Left forelimb (tissue), 1 donor: ENCODE data around the gene RASSF4.

Experiments
- DNase-seq: peaks from one replicate; pipeline ENCODE4 v3.0.0-alpha.2; 2018; ENCODE audit warnings: low spot score

RASSF4 gene

DNA sequence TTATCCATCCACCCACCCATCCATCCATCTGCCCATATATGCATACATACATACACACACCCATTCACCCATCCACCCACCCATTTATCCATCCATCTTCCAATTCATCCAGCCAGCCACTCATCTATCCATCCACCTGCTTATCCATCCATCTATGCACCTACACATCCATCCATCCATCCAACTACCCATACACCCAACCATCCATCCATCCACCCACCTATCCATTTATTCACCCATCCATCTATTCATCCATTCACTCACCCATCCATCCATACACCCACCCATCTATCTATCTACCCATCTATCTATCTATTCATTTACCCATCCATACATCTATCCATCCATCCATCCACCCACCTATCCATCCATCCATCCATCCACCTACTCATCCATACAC is 31.1 kb upstream of the RASSF4 start:
- DNase-seq, result peak; percentile 12

DNA sequence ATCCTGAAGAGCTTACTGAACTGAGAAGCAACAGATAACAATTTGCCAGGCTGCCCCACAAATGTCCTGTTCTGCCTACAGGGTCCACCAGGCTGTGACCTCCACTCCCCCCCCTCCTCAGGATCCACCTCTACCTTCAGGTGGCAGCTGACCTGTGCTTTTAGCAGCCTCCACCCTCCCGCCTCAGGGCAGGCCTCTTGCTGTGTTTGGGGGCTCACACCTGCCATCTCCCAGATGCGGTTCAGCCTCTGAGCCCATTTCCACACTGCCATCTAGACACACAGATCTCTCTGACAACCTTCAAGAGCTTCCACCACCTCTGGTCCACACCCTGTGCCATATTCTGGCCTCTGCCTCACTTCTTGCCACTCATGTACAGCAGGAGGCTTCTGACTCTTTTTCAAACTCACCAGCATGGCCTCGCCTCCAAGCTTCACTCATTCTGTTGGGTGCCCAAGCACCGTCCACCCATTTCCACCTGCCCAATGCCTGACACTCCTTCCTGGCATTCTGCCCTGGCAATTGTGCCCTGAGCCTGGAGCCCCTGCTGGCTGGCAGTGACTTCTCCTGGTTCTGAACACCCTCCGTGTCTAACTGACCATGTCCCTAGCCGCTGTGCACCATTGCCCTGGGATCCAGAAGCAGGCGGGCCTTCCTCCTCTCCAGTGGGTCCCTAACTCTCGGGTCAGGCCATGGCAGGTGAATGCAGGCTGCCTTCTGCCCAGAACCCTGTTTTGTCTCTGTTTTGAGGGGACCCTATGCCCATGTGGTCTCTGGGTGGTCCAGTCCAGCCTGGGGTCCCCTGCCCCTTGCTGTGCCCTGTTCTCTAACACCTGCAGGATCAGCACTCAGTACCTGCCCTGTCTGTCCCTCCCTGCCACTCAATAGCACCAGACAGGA is 30.0 kb upstream of the RASSF4 start:
- DNase-seq, result peak; percentile 59

DNA sequence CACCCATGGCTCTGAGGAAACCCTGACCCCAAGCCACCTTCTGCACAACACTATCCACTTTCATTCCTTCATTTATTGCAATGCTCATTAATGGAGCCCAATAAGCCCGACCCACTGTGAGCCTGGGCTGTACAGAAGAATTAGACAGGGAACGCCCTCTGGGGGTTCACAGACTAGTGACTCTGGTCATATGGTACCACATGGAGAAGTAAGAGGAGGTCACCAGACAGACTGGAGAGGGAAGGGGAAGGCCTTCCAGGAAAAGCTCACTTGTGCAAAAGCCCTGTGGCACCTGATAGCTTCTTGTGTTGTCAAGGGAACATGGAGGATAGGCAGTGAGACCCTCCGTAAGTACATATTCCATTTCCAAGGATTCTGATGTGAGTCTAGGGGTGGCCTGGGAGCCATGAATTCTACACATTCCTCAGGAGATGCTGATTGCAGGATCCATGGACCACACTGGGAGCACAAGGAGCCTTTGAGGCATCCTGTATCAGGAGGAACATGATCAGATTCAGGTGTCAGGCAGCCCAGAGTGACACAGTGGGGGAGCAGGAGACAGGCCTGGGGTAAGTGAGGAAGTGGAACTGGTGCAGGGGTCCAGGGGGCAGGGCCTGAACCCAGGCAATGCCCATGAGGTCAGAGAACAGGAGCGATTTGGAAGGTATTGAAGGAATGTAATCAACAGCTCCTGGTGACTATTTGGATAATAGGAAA is 28.5 kb upstream of the RASSF4 start:
- peak; percentile 49 for DNase-seq

DNA sequence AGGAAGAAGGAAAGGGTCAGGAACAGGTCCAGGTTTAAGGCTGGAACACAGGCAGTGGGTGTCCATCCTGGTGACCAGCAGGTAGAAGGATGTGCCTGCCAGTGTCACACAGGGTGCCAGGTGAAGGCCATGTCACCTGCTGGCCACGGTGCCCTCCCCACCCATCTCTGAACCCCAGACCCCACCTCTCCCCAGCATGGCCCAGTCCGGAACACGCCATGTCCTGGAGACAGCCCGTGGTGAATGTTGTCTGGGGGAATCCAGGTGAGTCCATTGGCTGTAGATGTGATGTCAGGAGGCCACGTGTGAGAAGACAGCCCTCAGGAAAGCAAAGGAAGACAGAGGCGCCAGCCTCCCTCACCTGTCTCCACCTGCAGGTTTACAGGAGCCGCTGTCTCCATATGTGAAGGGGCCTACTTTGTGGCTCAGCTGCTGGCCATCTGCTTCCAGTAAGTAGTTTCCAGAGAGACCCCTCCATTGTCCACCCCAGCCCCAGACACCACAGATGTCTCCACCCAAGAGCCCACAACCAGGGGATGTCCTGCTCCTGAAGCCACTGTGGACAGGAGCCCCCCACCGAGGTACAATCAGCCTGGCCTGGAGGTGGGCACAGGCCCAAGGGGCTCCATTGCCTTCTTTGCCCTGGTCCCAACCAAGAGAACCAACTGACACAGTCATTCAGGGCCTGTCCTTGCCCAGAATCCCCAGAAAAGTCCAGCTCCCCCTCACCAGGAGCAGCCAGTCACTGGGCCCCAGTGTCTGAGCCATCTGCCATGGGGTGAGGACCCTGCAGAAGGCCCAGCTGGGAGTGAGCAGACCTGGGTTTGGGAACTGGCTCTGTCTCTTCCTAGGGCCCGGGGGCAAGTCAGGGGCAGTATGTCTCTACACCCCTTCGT is 27.7 kb upstream of the RASSF4 start:
- peak; percentile 53 for DNase-seq

DNA sequence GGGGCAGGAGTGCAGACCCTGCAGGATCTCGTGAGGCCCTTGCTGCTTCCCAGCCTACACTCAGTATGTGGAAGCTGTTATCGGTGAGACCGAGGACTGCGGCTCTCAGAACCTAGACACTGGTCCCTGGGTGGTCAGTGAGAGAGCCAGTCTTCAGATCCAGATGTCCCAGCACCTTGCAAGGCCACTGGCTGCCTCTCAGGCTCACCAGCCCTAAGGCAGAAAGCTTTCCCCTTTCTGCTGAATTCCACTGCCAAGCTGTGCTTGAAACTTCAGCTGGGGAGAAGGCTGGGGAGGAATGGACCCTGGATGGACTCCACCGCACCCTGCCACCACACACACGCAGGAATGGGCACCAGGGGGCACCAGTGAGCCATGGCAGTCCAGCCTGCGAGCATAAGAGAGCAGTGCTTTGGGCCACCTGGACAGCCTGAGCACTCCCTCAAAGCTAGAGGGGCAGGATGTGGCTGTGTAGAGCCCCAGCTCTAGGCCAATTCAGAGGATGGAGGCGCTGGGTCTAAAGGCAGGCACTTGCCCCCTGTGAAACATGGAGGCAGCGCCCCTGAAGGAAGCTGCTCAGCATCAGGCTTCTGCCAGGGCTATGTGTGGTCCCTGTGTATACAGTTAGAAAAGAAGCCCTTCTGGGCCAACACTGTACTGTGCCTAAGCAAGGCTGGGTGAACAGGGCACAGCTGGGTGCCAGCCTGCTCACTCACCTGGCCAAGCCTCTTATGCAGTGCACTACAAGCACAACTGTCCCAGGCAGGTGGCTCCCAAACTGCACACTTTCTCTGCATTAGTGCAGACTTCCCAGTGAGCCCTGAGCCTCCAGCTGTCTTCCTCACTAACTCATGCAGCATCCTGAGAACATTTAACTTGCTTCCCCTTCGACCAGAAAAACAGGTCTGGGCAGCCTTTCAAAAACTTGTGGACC is 26.8 kb upstream of the RASSF4 start:
- peak; percentile 84 for DNase-seq

DNA sequence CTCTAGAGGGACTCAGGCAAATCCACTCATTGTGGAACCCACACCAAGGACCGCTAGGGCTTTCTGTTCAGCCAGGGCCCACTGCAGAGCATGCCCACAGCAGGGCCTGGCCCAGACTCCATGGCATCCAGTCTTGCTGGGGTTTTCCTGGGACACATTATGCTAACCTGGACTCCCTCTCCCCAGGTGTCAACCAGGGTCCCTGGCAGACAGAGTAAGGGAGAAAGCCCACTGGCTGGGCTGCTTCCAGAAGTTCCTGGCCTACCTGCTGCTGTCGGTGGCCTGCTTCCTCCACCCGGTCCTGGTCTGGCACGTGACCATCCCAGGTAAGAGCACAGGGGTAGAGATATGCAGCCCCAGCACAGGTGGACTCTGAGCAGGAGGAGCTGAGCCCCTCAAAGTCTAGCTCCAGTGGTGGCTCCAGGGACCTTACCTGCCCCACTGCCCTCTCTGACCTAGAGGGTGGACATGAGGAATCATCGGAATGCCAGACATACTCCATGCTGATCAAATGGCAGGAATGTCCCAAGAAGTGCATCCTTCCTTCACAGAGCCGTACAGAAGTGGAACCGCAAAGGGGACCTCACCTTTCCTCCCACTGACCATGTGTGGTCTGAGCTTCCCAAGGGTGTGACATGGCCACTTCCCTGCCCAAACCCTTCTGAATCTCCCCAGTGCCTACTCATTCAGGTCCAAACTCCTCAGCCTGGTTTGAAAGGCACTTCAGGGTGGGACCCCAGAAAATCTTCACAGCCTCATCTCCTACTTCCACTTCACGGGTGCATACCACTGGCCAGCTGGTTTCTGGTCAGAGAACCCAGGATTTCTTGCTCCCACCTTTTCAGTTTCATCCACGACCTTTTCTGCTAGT is 25.9 kb upstream of the RASSF4 start:
- DNase-seq, result peak; percentile 59

DNA sequence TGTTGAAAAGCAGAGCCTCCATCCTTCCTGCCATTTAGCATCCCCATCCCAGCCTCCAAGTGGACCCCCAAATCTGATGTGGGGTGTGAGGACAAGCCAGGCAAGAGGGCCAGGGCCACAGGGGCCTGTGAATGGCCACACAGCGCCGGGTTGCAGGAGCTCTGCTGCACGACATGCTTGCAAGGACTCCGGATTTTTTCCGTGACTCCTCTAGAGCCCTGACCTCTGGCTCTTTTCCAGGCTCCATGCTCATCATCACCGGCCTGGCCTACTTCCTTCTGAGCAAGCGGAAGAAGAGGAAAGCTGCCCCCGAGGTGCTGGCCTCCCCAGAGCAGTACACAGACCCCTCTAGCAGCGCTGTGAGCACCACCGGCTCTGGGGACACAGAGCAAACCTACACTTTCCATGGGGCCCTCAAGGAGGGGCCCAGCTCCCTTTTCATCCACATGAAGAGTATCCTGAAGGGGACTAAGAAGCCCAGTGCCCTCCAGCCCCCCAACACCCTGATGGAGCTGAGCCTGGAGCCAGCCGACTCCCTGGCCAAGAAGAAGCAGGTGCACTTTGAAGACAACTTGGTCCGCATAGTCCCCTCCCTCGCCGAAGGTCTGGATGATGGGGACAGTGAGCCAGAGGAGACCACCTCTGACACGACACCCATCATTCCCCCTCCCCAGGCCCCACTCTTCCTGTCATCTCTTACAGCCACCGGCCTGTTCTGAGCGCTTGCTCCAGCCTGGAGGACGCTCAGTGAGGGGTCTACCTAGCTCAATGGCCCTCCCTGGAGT is 25.0 kb upstream of the RASSF4 start:
- DNase-seq, result peak; percentile 58

DNA sequence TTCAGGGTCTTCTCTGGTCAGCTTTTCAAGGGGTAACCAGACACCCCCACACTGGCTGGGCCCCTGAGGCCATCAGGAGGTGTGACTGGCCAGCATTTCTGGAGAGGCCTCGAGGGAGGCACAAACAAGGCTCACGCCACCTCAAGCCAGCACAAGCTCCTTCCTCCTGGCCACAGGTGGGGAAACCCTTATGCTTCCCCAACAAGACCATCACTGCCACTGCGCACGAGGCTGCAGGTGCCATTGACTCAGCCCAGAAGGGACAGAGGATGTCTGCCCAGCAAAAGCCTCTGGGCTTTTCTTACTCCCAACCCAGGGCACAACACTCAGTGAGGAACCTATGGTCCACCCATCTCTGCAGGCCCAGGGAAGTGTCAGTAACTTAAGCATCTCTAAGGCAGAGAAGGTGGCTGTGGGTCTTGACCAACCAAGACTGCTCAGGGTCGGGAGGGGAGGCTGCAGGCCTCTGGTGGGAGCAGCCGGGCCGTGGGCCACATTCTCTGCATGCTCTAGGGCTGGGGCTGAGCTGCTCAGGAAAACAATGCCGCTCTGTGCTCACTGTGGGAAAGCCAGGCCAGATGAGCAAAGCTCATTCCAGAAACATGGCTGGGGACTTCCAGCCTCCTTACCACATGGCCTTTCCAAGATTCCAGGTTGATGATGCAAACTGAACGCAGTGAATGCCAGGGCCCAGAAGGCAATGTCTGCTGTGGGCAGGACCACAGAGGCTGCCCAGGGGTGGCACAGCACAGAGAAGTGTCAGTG is 24.2 kb upstream of the RASSF4 start:
- DNase-seq, result peak; percentile 79

DNA sequence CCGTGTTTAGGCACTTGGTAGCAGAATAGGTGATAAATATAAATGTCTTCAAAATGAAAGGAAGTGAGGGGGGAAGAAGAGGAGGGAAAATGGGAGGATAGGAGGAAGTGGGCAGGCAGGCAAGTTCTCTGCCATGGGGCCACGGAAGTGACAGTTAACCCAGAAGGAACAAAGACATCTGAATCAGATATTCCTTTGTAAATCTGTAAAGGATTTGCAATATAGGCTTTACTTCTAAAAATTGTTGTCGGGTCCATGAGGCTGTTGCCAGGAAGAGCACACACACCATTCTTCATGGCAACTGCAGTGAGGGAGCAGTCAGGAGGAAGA is 23.7 kb upstream of the RASSF4 start:
- no peak for DNase-seq

DNA sequence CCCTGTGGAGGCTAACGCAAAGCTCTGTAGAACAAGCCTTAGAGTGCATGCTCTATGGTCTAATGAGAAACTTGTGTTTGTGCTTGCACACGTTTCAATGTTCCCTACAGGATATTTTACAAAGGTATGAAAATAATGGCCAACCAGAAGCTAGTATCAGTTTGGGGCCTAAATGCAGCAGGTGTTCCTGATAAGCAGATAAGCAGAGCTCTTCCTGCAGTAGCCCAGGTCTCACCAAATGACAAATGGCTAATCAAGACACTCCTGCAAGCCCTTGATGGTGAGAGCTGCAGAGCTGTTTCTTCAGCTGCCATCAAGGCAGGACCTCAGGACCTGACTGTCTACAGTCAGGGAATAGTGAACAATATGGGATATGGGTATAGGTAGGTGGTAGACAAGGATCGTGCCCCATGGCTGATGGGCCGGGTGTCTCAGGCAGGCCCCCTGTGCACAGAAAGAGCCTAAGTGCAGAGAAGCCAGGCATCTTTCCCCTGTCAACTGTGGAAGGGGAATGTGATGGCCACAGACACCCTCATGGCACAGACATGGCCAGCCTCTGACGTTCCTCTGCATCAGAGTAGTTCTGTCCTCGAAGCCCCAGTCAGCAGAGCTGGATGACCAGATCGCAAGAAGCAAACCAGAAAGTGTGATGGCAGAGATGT is 23.2 kb upstream of the RASSF4 start:
- peak; percentile 36 for DNase-seq

DNA sequence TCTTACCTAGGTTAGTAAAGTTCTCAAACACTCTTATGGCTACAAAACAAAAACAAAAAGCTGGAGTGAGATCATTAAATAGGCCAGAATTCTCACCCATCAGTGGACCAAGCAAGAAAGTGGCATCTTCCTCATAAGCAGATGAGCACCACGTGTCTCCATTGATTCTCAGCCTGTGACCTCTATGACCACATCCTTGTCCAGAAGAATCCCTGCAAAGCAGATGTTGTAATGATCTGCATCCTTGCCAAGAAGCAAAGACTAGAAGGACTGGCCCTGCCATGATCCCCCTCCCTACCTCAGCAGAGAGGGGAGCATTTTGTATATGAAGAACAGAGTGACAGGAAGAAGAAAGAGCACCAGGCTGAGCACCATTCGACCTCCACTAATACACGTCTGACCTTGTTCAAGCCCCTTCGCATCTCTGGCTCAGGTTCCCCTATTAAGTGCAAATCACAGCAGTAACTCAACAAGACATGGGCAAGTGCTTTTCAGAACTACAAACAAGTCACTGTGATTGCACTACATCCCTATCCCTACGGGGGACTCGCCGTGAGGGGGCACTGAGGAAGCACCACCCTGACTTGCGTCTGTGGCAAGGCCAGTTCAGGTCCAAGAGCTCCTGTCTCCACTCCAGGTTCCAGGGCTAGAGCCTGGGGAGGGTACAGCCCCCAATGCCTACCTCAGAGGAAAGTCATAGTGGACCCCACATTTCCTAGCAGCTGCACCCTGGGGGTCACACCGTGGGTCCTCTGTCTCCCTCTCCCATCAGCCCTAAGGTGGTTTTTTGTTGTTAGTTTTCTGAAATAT is 22.2 kb upstream of the RASSF4 start:
- peak; percentile 33 for DNase-seq

DNA sequence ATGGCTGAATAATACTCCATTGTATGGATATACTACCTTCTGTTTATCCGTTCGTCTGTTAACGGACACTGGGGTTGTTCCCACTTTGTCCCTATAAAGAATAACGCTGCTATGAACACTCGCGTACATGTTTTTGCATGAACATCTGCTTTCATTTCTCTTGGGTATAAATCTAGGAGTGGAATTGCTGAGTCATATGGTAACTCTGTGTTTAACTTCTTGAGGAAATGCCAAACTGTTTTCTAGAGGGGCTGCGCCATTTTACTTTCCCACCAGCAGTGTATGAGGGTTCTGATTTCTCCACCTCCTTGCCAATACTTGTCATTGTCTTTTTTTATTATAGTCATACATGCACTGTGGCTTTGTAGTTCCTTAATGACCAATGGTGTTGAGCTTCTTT is 20.6 kb upstream of the RASSF4 start:
- DNase-seq, result no peak

DNA sequence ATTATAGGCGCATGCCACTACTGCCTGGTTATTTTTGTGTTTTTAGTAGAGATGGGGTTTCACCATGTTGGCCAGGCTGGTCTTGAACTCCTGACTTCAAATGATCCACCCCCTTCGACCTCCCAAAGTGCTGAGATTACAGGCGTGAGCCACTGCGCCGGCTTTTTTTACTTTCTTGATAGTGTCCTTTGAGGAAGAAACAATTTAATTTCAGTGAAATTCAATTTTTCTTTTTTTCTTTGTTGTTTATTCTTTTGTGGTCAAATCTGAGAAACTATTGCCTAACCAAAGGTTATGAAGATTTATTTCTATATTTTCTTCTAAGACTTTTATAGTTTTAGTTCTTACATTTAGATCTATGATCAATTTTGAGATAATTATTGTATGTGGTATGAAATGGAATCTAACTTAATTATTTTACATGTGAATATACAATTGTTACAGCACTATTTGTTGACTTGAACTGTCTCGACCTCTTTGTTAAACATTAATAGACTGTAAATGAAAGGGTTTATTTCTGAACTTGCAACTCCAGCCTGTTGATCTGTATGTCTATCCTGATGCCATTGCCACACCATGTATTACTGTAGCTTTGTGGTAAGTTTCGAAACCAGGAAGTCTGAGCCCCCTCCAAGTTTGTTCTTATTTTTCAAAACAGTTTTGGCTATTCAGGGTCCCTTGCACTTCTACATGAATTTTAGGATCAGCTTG is 19.8 kb upstream of the RASSF4 start:
- DNase-seq, result no peak

DNA sequence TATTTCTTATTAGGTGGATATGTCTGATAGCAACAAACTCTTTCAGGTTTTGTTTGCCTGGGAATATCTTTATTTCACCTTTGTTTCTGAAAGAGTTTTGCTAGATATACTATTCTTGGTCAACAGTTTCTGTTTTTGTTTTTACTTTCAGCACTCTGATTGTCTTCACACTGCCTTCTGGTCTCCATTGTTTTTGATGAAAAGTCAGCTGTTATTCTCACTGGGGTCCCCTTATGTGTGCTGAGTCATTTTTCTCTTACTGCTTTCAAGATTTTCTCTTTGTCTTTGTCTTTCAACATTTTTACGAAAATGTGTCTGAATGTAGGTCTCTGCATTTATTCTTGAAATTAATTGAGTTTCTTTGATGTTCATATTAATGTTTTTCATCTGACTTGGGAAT is 15.2 kb upstream of the RASSF4 start:
- no peak for DNase-seq

DNA sequence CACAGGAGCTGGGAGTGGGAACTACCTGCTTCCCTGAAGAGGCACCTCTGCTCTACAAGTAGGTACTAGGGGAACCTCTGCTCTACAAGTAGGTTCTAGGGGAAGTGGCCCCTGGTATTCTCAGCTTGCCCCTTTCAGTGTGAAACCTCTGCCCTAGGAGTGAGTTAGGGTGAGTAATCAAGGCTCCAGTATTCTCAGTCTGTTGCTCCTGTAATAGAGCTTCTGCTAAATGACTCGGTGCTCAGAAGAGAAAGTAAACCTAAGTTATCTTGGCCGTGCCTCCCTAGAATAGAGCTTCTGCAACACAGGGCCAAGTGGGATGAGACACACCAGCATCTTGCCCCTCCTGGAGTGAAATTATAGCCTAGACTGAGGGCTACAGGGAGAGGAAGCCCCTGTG is 13.4 kb upstream of the RASSF4 start:
- peak; percentile 53 for DNase-seq

DNA sequence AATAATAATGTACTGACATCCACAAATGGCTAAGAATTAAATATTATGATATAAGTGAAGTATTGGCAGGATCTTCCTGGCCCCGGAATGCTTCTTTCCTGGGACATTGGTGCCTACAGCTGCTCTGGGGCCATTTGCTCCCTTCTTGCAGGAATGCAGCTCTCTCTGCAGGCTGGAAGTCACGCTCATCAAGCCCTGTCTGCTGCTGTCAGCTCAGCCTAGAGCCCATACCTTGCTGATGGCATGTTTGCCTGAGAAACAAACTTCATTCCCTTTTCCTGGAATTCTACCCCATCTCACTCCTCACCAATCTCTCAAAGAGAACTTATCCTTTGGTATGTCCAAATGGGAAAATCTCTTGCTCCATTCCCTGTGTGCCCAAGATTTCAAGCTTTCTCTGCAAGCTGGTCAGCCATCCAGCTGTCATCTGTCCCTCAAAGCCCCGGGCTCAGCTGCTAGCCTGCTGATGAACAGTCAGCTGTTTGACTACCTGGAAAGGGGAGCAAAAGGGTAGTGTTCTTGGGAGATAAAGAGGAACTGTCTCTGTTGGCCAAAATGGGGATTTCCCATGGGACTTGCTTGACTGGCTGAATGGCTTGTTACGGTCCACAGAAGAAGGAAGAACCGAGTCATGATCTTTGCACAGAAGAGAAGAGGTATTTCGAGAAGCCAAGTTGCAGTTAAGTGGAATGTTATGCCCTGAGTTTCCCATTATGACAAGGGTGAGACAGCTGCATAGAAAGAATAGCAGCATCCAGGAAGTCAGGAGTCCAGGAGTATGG is 12.0 kb upstream of the RASSF4 start:
- DNase-seq, result no peak
